ENCODE data around the gene CLDN7. TPM values are rescaled to one million over a fixed set of nuclear protein-coding genes. Genes with fewer than 3 reads are reported as not detected.

Gene CLDN7
- total and polyA plus RNA-seq, 7 experiments from 2014 or later = 0.29 to 3.8 (median 1.7) TPM

DNA sequence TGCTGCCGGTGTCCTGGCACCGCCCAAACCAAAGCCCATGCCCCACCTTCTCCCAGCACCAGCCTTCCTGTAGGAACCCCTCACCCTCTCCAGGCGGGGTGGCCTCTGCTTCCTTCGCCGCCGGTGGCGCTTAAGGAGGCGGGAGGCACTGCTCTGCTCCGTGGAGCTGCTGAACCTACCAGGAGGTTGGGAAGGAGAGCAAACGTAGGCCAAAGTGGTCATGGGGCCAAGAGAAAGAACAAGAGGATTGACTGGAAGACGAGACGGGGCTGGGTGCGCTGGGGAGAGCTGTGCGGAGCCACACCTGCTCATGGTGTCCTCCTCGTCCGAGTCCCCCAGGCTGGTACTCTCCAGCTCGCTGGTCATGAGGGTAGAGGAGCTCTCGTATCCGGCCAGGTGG, 32.8 kb downstream of the CLDN7 start:
- Histone ChIP-seq H3K27ac (ENCODE audit: low read depth, low read length) (no peak overlapping the region), H3K4me1 (ENCODE audit: control insufficient read depth in 2 of 2, insufficient read depth in 2 of 2, low read length in 2 of 2) (peaks cover 5% of the 10 kb centered on the region in 2 donors), H3K36me3 (ENCODE audit: control insufficient read depth in 2 of 3, insufficient read depth in 3 of 3, low read length in 3 of 3) (peaks cover 0 to 69% (median 14%) of the 10 kb centered on the region in 3 experiments), H3K4me3 (ENCODE audit: low read length) (no peak overlapping the region), H3K27me3 (ENCODE audit: control insufficient read depth in 2 of 2, insufficient read depth in 2 of 2, low read length in 2 of 2) (no peaks in the 10 kb centered on the region), H3K9me3 (ENCODE audit: control insufficient read depth in 2 of 3, low read length in 3 of 3) (no peaks in the 10 kb centered on the region)
- no peak overlapping the region for H3K27ac Mint-ChIP-seq
- H3K9me3 Mint-ChIP-seq = peaks cover 0 to 2% (median 0%) of the 10 kb centered on the region in 11 donors
- H3K36me3 Mint-ChIP-seq = peaks cover 3 to 24% (median 4%) of the 10 kb centered on the region in 5 donors
- no peak overlapping the region for H3K4me3 Mint-ChIP-seq
- ChIA-PET POLR2A (interaction anchor here (1.1 to 14.4 kb wide), 2 partner anchors 10 to 11 kb away, joined by 3 to 265 read pairs; partner anchors contain the start of genes ACADVL and DLG4), CTCF (no interaction called here)
- intact Hi-C loops (cut with micrococcal nuclease) = no loop called here
- H3K4me1 Mint-ChIP-seq = peaks cover 19 to 36% (median 29%) of the 10 kb centered on the region in 7 donors
- DNase-seq (no peak), ATAC-seq (no peak)
- peaks cover 0 to 2% (median 0%) of the 10 kb centered on the region in 5 donors for H3K27me3 Mint-ChIP-seq

DNA sequence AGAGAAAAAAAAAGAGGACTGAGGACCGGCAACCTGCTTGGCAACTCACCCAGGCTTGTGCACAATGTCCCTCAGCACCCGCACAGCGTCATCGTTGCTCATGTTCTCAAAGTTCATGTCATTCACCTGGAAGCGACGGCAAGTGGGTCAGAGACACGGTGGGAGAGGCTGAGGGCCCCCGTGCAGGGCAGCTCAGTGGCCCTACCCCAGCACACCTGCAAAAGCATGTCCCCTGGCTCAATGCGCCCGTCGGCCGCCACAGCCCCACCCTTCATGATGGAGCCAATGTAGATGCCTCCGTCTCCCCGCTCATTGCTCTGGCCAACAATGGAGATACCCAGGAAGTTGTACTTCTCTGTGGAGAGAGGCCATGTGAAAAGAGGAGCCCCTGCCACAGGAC, 33.4 kb downstream of the CLDN7 start:
- H3K9me3 ChIP-seq (ENCODE audit: control insufficient read depth in 2 of 3, low read length in 3 of 3) = no peaks in the 10 kb centered on the region
- Mint-ChIP-seq H3K4me3 (no peak overlapping the region), H3K27me3 (no peaks in the 10 kb centered on the region), H3K4me1 (peaks cover 17 to 33% (median 26%) of the 10 kb centered on the region in 7 donors), H3K36me3 (peaks cover 3 to 26% (median 6%) of the 10 kb centered on the region in 5 donors), H3K27ac (no peak overlapping the region), H3K9me3 (no peaks in the 10 kb centered on the region)
- intact Hi-C loops (cut with micrococcal nuclease) = no loop called here
- peaks cover 2 to 72% (median 14%) of the 10 kb centered on the region in 3 experiments for H3K36me3 ChIP-seq (ENCODE audit: control insufficient read depth in 2 of 3, insufficient read depth in 3 of 3, low read length in 3 of 3)
- peaks cover 5% of the 10 kb centered on the region in 2 donors for H3K4me1 ChIP-seq (ENCODE audit: control insufficient read depth in 2 of 2, insufficient read depth in 2 of 2, low read length in 2 of 2)
- H3K27ac ChIP-seq (ENCODE audit: low read depth, low read length) = no peak overlapping the region
- POLR2A ChIA-PET = interaction anchor here (1.3 kb wide), 1 partner anchor 10 kb away, joined by 8 read pairs; the partner anchor contains the start of genes ACADVL and DLG4
- DNase-seq = no peak
- H3K4me3 ChIP-seq (ENCODE audit: low read length) = no peak overlapping the region
- CTCF ChIA-PET = no interaction called here
- H3K27me3 ChIP-seq (ENCODE audit: control insufficient read depth in 2 of 2, insufficient read depth in 2 of 2, low read length in 2 of 2) = no peaks in the 10 kb centered on the region
- ATAC-seq = no peak

DNA sequence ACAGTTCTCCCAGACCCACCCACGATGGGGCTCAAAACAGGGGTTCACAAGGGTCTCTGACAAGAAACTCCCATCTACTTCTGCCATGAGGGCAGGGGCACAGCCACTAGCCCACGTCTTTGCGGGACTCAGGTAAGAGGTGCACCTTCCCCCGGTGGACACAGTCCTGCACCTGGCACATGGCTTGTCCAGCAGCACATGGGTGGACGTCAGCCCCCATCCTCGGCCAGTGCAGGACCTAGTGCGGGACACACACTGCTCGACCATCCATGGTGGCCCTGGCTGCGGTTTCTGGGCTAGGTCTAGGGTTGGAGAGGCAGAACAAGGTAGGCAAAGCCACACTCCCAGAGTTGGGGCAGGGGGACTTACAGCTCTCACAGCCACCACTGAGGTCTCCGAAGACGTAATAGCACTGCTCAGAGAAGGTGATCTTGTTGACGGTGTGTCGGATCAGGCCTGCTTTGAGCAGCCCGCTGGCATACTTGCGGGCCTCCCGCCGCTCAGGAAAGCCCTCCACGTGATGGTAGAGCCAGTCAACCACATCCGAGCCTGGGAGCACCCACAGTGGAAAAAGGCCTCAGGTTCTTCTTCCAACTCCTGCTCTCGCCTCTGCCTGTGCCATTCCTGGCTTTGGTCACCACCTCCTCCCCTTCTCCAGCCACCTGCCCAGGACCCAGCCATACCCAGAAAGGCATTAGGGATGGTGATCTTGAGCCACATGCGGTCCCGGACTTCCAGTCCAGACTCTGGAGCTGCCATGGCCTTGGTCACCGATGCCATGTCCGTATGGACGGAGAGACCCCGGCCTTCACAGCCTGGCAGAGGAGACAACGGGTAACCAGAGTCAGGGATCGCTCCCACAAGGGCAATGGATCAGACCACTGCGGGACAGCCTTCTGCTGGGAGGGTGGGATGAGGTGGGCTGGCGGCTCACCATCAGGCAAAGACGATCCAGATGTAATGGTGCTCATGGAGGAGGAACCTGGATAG, 35.3 kb downstream of the CLDN7 start:
- no peak overlapping the region for H3K4me3 ChIP-seq (ENCODE audit: low read length)
- Mint-ChIP-seq H3K27me3 (no peaks in the 10 kb centered on the region), H3K4me1 (peaks cover 4 to 16% (median 10%) of the 10 kb centered on the region in 7 donors), H3K27ac (no peak overlapping the region), H3K4me3 (no peak overlapping the region), H3K36me3 (peaks cover 3 to 31% (median 5%) of the 10 kb centered on the region in 5 donors), H3K9me3 (no peaks in the 10 kb centered on the region)
- H3K27me3 ChIP-seq (ENCODE audit: control insufficient read depth in 2 of 2, insufficient read depth in 2 of 2, low read length in 2 of 2) = no peaks in the 10 kb centered on the region
- ATAC-seq (no peak), DNase-seq (no peak)
- intact Hi-C loops (cut with micrococcal nuclease) = no loop called here
- ChIA-PET CTCF (no interaction called here), POLR2A (no interaction called here)
- H3K27ac ChIP-seq (ENCODE audit: low read depth, low read length) = no peak overlapping the region
- H3K36me3 ChIP-seq (ENCODE audit: control insufficient read depth in 2 of 3, insufficient read depth in 3 of 3, low read length in 3 of 3) = peaks cover 4 to 89% (median 14%) of the 10 kb centered on the region in 3 experiments
- H3K9me3 ChIP-seq (ENCODE audit: control insufficient read depth in 2 of 3, low read length in 3 of 3) = no peaks in the 10 kb centered on the region
- no peaks in the 10 kb centered on the region for H3K4me1 ChIP-seq (ENCODE audit: control insufficient read depth in 2 of 2, insufficient read depth in 2 of 2, low read length in 2 of 2)

DNA sequence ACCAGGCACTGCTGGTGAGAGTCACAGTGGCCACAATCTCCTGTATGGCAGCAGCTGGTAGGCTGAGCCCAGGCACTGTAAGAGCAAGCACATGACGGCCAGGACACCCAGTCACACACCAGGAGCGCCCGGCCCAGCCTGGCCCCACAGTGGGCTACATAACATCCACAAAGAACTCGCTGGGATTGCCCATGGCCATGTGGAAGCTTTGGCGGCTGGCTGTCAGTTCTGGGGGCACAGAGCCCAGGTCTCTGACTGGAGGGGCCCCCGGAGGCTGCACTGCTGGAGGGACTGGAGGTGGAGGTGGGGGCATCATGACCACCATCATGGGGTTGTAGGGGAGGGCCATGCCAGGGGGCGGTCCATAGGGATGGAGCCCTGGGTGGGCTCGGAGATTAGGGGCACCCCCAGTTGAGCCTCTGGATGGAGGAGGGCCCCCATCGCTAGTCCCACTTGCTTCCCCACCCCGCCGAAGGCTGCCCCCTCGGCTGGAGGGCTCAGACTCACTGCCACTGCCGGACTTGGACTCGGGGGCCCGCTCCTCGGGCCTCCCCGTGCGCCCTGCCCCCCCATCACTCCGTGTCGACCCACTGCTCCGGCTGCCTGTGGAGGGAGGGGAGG, 36.5 kb downstream of the CLDN7 start:
- H3K36me3 Mint-ChIP-seq = peaks cover 3 to 30% (median 4%) of the 10 kb centered on the region in 5 donors
- H3K27me3 Mint-ChIP-seq = no peaks in the 10 kb centered on the region
- H3K36me3 ChIP-seq (ENCODE audit: control insufficient read depth in 2 of 3, insufficient read depth in 3 of 3, low read length in 3 of 3) = peaks cover 4 to 87% (median 14%) of the 10 kb centered on the region in 3 experiments
- H3K9me3 Mint-ChIP-seq = no peaks in the 10 kb centered on the region
- peaks cover 6 to 16% (median 10%) of the 10 kb centered on the region in 7 donors for H3K4me1 Mint-ChIP-seq
- no peak overlapping the region for H3K4me3 ChIP-seq (ENCODE audit: low read length)
- CTCF ChIA-PET = no interaction called here
- POLR2A ChIA-PET = interaction anchor here (13.7 kb wide), 1 partner anchor 11 kb away, joined by 265 read pairs; the partner anchor contains the start of genes DVL2, GABARAP and PHF23
- intact Hi-C loops (cut with micrococcal nuclease) = no loop called here
- DNase-seq (no peak), ATAC-seq (no peak)
- no peak overlapping the region for H3K4me3 Mint-ChIP-seq
- no peaks in the 10 kb centered on the region for H3K27me3 ChIP-seq (ENCODE audit: control insufficient read depth in 2 of 2, insufficient read depth in 2 of 2, low read length in 2 of 2)
- H3K27ac ChIP-seq (ENCODE audit: low read depth, low read length) = no peak overlapping the region
- H3K9me3 ChIP-seq (ENCODE audit: control insufficient read depth in 2 of 3, low read length in 3 of 3) = no peaks in the 10 kb centered on the region
- peak overlapping the region in 1 of 9 donors; percentile 45 for H3K27ac Mint-ChIP-seq
- peaks cover 0 to 4% of the 10 kb centered on the region in 2 donors for H3K4me1 ChIP-seq (ENCODE audit: control insufficient read depth in 2 of 2, insufficient read depth in 2 of 2, low read length in 2 of 2)

DNA sequence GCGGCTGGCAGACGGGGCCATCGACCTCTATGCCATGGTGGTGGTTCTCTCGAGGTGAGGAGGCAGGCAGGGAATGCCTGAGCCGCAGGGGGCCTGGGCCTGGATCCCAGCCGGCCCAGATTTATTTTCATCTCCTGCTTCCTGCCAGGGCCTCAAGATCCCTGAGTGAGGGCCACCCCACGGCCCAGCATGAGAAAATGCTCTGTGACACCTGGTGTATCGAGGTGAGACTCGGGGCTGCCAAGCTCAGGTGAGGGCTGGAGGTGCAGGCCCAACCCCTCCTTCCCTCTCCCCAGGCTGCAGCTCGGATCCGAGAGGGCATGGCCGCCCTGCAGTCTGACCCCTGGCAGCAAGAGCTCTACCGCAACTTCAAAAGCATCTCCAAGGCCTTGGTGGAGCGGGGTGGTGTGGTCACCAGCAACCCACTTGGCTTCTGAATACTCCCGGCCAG, 37.6 kb downstream of the CLDN7 start:
- H3K9me3 Mint-ChIP-seq = no peaks in the 10 kb centered on the region
- Histone ChIP-seq H3K4me1 (ENCODE audit: control insufficient read depth in 2 of 2, insufficient read depth in 2 of 2, low read length in 2 of 2) (peaks cover 6 to 10% of the 10 kb centered on the region in 2 donors), H3K9me3 (ENCODE audit: control insufficient read depth in 2 of 3, low read length in 3 of 3) (no peaks in the 10 kb centered on the region), H3K36me3 (ENCODE audit: control insufficient read depth in 2 of 3, insufficient read depth in 3 of 3, low read length in 3 of 3) (peaks cover 4 to 81% (median 14%) of the 10 kb centered on the region in 3 experiments), H3K27ac (ENCODE audit: low read depth, low read length) (no peak overlapping the region), H3K4me3 (ENCODE audit: low read length) (no peak overlapping the region), H3K27me3 (ENCODE audit: control insufficient read depth in 2 of 2, insufficient read depth in 2 of 2, low read length in 2 of 2) (no peaks in the 10 kb centered on the region)
- H3K27ac Mint-ChIP-seq = no peak overlapping the region
- intact Hi-C loops (cut with micrococcal nuclease) = no loop called here
- DNase-seq (no peak), ATAC-seq (no peak)
- H3K4me1 Mint-ChIP-seq = peaks cover 12 to 19% (median 14%) of the 10 kb centered on the region in 7 donors
- H3K27me3 Mint-ChIP-seq = no peaks in the 10 kb centered on the region
- CTCF ChIA-PET = no interaction called here
- no peak overlapping the region for H3K4me3 Mint-ChIP-seq
- POLR2A ChIA-PET = interaction anchor here (13.7 kb wide), 1 partner anchor 12 kb away, joined by 265 read pairs; the partner anchor contains the start of genes DVL2, GABARAP and PHF23
- peaks cover 3 to 24% (median 4%) of the 10 kb centered on the region in 5 donors for H3K36me3 Mint-ChIP-seq

DNA sequence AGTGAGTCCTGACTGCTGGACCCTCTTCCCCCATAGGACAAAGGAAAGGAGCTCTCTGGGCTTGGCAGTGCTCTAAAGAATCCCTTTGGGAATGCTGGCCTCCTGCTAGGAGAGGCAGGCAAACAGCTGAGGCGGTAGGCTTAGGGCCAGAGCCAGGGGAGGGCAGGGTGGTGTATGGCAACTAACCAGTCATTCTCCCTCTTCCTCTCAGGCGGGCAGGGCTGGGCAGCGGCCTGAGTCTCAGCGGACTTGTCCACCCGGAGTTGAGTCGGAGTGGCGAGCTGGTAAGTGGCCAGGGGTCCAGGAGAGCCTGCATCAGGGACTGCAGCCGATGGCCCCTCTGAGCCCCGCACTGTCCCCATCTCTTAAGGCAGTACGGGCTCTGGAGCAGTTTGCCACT, 38.2 kb downstream of the CLDN7 start:
- ChIA-PET CTCF (interaction anchor here (1.2 kb wide), 1 partner anchor 23 kb away, joined by 6 read pairs; no protein-coding TSS in a partner anchor), POLR2A (interaction anchor here (0.6 to 13.7 kb wide), 2 partner anchors 12 to 254 kb away, joined by 3 to 265 read pairs; partner anchors contain the start of genes DVL2, GABARAP and PHF23)
- no peaks in the 10 kb centered on the region for H3K27me3 ChIP-seq (ENCODE audit: control insufficient read depth in 2 of 2, insufficient read depth in 2 of 2, low read length in 2 of 2)
- no peak for ATAC-seq
- intact Hi-C loops (cut with micrococcal nuclease) = no loop called here
- Mint-ChIP-seq H3K27ac (peak overlapping the region in 1 of 9 donors; percentile 21), H3K36me3 (peaks cover 0 to 23% (median 4%) of the 10 kb centered on the region in 5 donors), H3K4me3 (no peak overlapping the region), H3K27me3 (no peaks in the 10 kb centered on the region), H3K9me3 (peaks cover 0 to 2% (median 0%) of the 10 kb centered on the region in 11 donors), H3K4me1 (peaks cover 16 to 25% (median 20%) of the 10 kb centered on the region in 7 donors)
- H3K4me1 ChIP-seq (ENCODE audit: control insufficient read depth in 2 of 2, insufficient read depth in 2 of 2, low read length in 2 of 2) = peaks cover 12 to 15% of the 10 kb centered on the region in 2 donors
- no peaks in the 10 kb centered on the region for H3K9me3 ChIP-seq (ENCODE audit: control insufficient read depth in 2 of 3, low read length in 3 of 3)
- H3K36me3 ChIP-seq (ENCODE audit: control insufficient read depth in 2 of 3, insufficient read depth in 3 of 3, low read length in 3 of 3) = peaks cover 4 to 77% (median 12%) of the 10 kb centered on the region in 3 experiments
- no peak for DNase-seq
- no peak overlapping the region for H3K4me3 ChIP-seq (ENCODE audit: low read length)
- no peak overlapping the region for H3K27ac ChIP-seq (ENCODE audit: low read depth, low read length)

Measured in naive thymus-derived CD4-positive, alpha-beta T cell (primary cell).